Pancreas (tissue), 10 donors: ENCODE results near the gene SERPINF2. TPM values are rescaled to one million over a fixed set of nuclear protein-coding genes. Genes with fewer than 3 reads are reported as not detected.
A peak's percentile ranks its signal among the peaks of the same experiment; 100 is the strongest.

ENCODE experiments used
- ATAC-seq, 4 donors: fragments of 200-7000 bp; cut with Tn5 transposase; one replicate each; pipeline versions ENCODE4 v1.8.0 to v1.9.1; 2020; ENCODE audit warnings: mild to moderate bottlenecking in 4 of 4, moderate library complexity in 4 of 4
- DNase-seq, 6 donors: peaks; one replicate each; pipeline ENCODE4 v3.0.0-alpha.2; 2020
- FAIRE-seq: peaks from 2 replicates; lab custom pipeline; 2012; peaks lifted over from hg19 to GRCh38; lab: Jason Lieb, UNC
- H3K27ac ChIP-seq, 4 donors: fragments of 200-600 bp; sonication (generic); 1 replicate in 3 of 4; 2 replicates in 1 of 4; pipeline versions ENCODE4 v1.5.0 to v1.8.0; 2020
- H3K27me3 ChIP-seq, 4 donors: fragments of 200-600 bp; one replicate each; pipeline ENCODE4 v1.8.0; 2021
- H3K36me3 ChIP-seq, 3 donors: fragments of 200-600 bp; sonication (generic) in 1 of 3; one replicate each; pipeline versions ENCODE4 v1.5.0 to v1.8.0; 2020 to 2021
- H3K4me1 ChIP-seq, 3 donors: fragments of 200-600 bp; one replicate each; pipeline ENCODE4 v1.8.0; 2021
- H3K4me3 ChIP-seq, 4 donors: fragments of 200-600 bp; sonication (generic) in 2 of 4; one replicate each; pipeline versions ENCODE4 v1.5.0 to v1.8.0; 2020 to 2021
- H3K9me3 ChIP-seq, 4 donors: fragments of 200-600 bp; one replicate each; pipeline ENCODE4 v1.8.0; 2021
- WGBS, 2 donors: extraction: QIAGEN DNeasy Blood & Tissue Kit; methylation state at CpG; one replicate each; pipeline ENCODE4 v1.1.7; 2013; 5-methylcytosine and 5-hydroxymethylcytosine counted together
- intact Hi-C, 3 donors: fragments of 100-400 bp; cut with DNase I; formaldehyde crosslinking; loops; one replicate each; pipeline versions ENCODE4 v1.11.1 to v1.14.2; 2022
- polyA plus RNA-seq, 2 donors: library from polyadenylated mRNA; stranded (reverse); fragments of 200-250 nt; gene quantifications; one replicate each; pipeline ENCODE4 v1.2.3, GENCODE V29; 2013
- total RNA-seq, 6 donors: library from RNA; stranded (reverse); fragmentation: NEBNext Ultra II Directional in 4 of 6; extraction: Animal tissue kit (Norgen Biotek cat#: 25700) in 4 of 6; gene quantifications; one replicate each; pipeline versions ENCODE4 v1.2.1 to v1.2.4, GENCODE V29; 2021 to 2023
- TF ChIP-seq, protein P1 (sequence below), 4 donors: fragments of 200-600 bp; sonication (generic) in 3 of 4; IDR thresholded peaks; one replicate each; pipeline versions ENCODE4 v1.5.0 to v1.8.0; 2021; ENCODE audit warnings: antibody characterized with exemption in 4 of 4
- donor health status: healthy with polysubstance abuse.
- donor health status: DM: no; HTN: no; CAD: no; lungs with moderate emphysema.
- donor health status: DM: no; HTN: no; CAD: no.
- donor health status: control.
- donor health status: control.
- donor health status: Bipolar disorder and iron deficiency.
- donor health status: DM: yes; HTN: yes; CAD: no.
- donor health status: DM: no; HTN: no; CAD: no.
- donor health status: DM: no; HTN: no; CAD: no.
- donor health status: DM: yes; HTN: yes; CAD: no.

The SERPINF2 gene
- total and polyA plus RNA-seq, 8 donors = 1.4 to 8.8 (median 3.9) TPM

DNA sequence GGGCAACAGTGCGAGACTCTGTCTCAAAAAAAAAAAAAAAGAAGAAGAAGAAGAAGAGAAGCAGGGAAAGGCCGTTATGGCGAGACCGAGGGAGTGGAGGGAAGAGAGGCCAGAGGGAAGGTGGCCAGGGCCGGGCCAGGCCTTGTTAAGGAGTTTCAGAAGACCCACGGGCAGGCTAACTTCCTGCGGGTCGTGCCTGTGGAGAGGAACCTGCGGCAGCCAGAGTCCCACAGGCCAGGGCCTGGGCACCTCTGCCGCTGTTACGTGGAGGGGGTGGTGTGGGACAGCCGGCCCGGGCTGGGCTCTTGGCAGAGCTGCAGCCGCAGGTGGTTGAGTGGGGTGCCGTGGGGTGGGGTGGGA is 12.7 kb upstream of the SERPINF2 start:
- Histone ChIP-seq H3K9me3 (no peaks in the 10 kb centered on the region), H3K27me3 (no peaks in the 10 kb centered on the region), H3K36me3 (peaks cover 0 to 3% (median 0%) of the 10 kb centered on the region in 3 donors), H3K4me3 (no peak overlapping the region), H3K27ac (no peak overlapping the region), H3K4me1 (peaks cover 0 to 8% (median 0%) of the 10 kb centered on the region in 3 donors)
- TF ChIP-seq, protein P1, sequence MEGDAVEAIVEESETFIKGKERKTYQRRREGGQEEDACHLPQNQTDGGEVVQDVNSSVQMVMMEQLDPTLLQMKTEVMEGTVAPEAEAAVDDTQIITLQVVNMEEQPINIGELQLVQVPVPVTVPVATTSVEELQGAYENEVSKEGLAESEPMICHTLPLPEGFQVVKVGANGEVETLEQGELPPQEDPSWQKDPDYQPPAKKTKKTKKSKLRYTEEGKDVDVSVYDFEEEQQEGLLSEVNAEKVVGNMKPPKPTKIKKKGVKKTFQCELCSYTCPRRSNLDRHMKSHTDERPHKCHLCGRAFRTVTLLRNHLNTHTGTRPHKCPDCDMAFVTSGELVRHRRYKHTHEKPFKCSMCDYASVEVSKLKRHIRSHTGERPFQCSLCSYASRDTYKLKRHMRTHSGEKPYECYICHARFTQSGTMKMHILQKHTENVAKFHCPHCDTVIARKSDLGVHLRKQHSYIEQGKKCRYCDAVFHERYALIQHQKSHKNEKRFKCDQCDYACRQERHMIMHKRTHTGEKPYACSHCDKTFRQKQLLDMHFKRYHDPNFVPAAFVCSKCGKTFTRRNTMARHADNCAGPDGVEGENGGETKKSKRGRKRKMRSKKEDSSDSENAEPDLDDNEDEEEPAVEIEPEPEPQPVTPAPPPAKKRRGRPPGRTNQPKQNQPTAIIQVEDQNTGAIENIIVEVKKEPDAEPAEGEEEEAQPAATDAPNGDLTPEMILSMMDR (IDR thresholded peaks at IDR 0.05) = no peak
- WGBS, 2 donors = 87 to 95% methylated on average over 12 to 15 of the region's 15 CpGs
- intact Hi-C loops = loop anchor here in 2 of 3 donors (10.0 kb wide), 3 partner anchors 45 to 145 kb away; no protein-coding TSS in a partner anchor
- ATAC-seq (no peak), DNase-seq (no peak), FAIRE-seq (no peak)

DNA sequence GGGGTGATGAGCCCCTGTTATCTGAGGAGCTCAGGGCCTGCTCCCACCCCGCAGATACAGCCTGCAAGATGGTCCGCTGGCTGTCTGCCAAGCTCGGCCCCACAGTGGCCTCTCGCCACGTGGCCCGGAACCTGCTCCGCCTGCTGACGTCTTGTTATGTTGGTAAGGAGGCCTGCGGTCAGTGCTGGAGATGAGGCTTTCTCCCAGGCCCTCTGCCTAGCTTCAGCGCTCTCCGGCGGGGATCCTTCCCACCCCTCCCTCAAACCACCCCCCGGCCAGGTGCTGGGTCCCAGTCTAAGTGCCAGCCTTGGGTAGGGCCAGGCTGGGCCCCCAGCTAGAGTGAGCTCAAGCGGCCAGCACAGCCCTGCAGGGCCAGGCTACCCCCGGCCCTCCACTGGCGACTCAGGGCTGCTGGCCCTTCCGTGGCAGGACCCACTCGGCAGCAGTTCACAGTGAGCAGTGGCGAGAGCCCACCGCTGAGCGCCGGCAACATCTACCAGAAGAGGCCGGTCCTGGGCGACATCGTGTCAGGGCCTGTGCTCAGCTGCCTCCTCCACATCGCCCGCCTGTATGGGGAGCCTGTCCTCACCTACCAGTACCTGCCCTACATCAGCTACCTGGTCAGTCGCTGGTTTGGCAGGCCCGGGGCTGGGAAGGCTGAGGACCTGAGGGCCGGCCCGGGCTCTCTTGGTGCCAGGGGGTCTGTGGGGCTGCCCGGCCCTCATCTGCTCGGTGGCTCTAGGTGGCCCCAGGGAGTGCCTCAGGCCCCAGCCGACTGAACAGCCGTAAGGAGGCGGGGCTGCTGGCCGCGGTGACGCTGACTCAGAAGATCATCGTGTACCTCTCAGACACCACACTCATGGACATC is 12.1 kb upstream of the SERPINF2 start:
- FAIRE-seq (no peak), ATAC-seq (peak in 3 of 4 donors; percentile 55 to 65 (median 59)), DNase-seq (peak in 3 of 6 donors; percentile 47 to 82 (median 60))
- peaks cover 0 to 5% (median 0%) of the 10 kb centered on the region in 3 donors for H3K4me1 ChIP-seq
- TF ChIP-seq, protein P1 (IDR thresholded peaks at IDR 0.05) = no peak
- intact Hi-C loops = no loop called here
- H3K27ac ChIP-seq = peak overlapping the region in 3 of 4 donors; percentile 34 to 53 (median 35)
- 86 to 87% methylated on average over 40 of the region's 40 CpGs for WGBS, 2 donors
- no peak overlapping the region for H3K4me3 ChIP-seq
- no peaks in the 10 kb centered on the region for H3K27me3 ChIP-seq
- H3K36me3 ChIP-seq = peaks cover 0 to 3% (median 0%) of the 10 kb centered on the region in 3 donors
- no peaks in the 10 kb centered on the region for H3K9me3 ChIP-seq

DNA sequence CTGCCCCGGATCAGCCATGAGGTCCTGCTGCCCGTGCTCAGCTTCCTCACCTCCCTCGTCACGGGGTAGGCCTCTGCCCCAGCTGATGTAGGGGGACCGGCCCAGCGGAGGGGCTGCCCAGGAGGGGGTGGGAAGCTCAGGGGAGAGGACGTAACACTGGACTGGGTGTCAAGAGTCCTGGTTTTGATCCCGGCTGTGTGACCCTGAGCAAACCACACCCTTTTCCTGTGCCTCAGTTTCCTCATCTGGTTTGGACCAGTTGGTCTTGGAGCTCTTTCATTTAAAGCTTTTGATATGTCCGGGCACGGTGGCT is 11.5 kb upstream of the SERPINF2 start:
- Histone ChIP-seq H3K27me3 (no peaks in the 10 kb centered on the region), H3K27ac (peak overlapping the region in 1 of 4 donors; percentile 53), H3K9me3 (no peaks in the 10 kb centered on the region), H3K4me3 (no peak overlapping the region), H3K4me1 (peaks cover 0 to 2% (median 0%) of the 10 kb centered on the region in 3 donors), H3K36me3 (peaks cover 0 to 3% (median 0%) of the 10 kb centered on the region in 3 donors)
- FAIRE-seq (no peak), DNase-seq (no peak), ATAC-seq (no peak)
- intact Hi-C loops = no loop called here
- TF ChIP-seq, protein P1 (IDR thresholded peaks at IDR 0.05) = no peak
- WGBS, 2 donors = 86 to 95% methylated on average over 10 of the region's 10 CpGs

DNA sequence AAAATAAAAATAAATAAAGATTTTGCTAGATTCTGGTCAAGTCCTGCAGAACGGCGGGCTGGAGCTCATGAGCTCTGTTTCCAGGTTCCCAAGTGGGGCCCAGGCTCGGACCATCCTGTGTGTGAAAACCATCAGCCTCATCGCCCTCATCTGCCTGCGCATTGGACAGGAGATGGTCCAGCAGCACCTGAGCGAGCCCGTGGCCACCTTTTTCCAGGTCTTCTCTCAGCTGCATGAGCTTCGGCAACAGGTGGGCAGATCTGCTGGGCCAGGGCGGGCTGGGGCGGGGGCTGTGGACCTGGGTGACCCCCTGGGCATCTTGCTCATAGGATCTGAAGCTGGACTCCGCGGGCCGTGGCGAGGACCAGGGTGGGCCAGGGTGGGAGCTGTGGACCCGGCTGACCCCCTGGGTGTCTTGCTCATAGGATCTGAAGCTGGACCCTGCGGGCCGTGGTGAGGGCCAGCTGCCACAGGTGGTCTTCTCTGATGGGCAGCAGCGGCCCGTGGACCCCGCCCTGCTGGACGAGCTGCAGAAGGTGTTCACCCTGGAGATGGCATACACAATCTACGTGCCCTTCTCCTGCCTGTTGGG is 10.3 kb upstream of the SERPINF2 start:
- no peak for ATAC-seq
- intact Hi-C loops = no loop called here
- H3K36me3 ChIP-seq = peaks cover 0 to 3% (median 3%) of the 10 kb centered on the region in 3 donors
- H3K27ac ChIP-seq = no peak overlapping the region
- no peak for FAIRE-seq
- TF ChIP-seq, protein P1 (IDR thresholded peaks at IDR 0.05) = no peak
- peaks cover 0 to 6% (median 0%) of the 10 kb centered on the region in 3 donors for H3K4me1 ChIP-seq
- no peaks in the 10 kb centered on the region for H3K9me3 ChIP-seq
- H3K27me3 ChIP-seq = no peaks in the 10 kb centered on the region
- 90 to 92% methylated on average over 20 to 22 of the region's 22 CpGs for WGBS, 2 donors
- DNase-seq = peak in 1 of 6 donors; percentile 61
- no peak overlapping the region for H3K4me3 ChIP-seq
